HG03159 (cell line): ENCODE results near the gene ATG4A.

ENCODE experiments used
- ATAC-seq: cut with Tn5 transposase; IDR thresholded peaks from one replicate; pipeline ENCODE4 v1.9.1; 2021; ENCODE audit warnings: mild to moderate bottlenecking, moderate library complexity; ENCODE audit not compliant: unreplicated experiment

Gene ATG4A

GRCh38 chrX:108122748-108123147 is 31.2 kb downstream of the ATG4A start:
- ATAC-seq = no peak

DNA sequence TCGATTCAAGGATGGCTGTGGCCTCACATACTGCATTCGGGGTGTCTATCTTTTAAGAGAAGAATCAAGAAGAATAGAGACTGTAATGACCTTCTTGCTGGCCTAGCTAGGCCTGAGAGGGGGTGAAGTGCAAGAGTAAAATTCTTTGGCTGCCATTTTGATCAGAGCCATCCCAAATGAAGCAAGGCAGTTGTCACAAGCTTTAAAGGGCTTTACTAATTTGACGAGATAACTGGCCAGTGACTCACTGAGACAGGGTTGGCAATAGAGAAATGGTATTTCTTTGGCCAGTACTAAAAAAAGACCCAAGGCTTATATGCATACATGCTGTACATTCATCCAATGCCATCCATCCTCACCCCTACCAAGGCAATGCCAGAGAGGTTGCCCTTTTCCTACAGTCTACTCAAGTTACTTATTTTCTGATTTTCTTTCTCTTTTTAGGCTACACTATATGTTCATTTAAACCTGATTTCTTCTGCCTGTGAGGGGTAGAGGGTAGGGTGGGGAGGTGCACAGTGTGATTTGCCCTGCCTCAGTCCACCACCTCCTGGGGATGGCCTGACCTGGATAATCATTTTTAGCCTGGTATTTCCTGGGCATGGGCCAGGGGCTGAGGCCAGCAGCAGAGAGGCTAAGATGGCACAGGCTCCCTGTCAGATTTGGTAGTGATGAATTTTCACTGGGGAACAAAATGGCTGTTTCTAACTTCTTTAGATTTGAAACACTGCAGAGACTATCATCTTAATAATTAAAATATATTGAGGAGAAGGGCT is 32.2 kb downstream of the ATG4A start:
- ATAC-seq = no peak

DNA sequence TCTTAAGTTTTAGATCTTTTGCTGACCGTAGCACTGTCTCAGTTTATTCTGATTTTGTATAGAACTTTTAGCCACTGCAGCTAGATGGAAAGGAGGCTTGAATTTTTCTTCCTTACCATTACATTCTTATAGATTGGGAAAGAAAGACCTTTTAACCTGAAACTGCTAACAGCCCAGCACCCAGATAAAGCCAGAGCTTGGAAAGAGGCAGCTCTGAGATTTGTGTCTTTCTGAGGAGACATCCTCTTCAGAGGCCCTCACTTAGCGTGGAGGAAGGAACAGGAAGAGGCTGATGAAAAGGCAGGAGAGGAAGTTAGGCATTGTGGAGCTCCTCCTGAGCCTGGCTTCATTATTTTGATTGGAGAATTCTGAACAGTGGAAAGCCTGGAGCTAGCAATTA is 35.1 kb downstream of the ATG4A start:
- ATAC-seq = no peak

DNA sequence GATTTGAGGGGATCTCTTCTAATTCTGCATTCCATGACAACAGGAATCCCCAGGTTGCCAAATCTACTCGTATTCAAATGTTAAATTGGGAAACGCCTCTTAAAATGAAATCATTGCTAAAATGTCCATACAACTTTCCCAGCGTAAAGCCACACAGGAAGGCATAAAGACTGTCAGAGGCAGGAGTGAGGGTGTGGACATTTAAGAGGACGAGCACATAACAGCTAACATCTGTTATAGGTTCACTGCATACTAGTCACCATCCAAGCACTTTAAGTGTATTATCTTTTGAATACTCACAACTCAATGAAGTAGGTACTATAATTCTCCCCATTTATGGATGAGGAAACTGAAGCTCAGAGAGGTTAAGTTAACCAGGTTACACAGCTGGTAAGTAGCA is 35.6 kb downstream of the ATG4A start:
- ATAC-seq = no peak

- ATAC-seq = no peak
Observed at GRCh38 chrX:108130889-108131288, 39.3 kb downstream of the ATG4A start.

- ATAC-seq = no peak
Observed at GRCh38 chrX:108131471-108131870, 39.9 kb downstream of the ATG4A start.

- ATAC-seq = no peak
Observed at GRCh38 chrX:108132034-108132433, 40.5 kb downstream of the ATG4A start.

- no peak for ATAC-seq
Observed at GRCh38 chrX:108132876-108133275, 41.3 kb downstream of the ATG4A start.

- ATAC-seq = no peak
Observed at GRCh38 chrX:108134724-108135123, 43.1 kb downstream of the ATG4A start.

GRCh38 chrX:108138814-108139702 is 47.5 kb downstream of the ATG4A start:
- peak; percentile 49 for ATAC-seq

- peak; percentile 90 for ATAC-seq
Observed at GRCh38 chrX:108148524-108148923, 56.9 kb downstream of the ATG4A start.

DNA sequence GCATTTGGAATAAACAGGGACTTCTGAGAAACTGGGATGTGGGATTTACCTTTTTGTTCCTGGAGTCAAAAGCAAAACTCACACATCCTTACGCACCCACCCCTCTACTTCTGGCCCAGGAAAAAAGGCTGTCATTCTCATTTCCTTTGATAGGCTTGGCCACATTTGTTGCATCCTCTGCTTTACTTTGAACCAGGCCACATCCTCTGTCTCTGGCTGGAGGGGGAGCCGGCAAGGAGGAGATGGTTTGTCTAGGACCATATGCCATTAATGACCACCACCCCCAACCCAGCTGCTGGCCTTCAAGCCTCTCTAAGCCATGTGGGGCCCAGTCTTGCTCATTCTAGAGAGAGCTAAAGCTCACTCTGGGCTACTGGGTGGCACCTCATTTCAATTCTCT is 64.5 kb downstream of the ATG4A start:
- ATAC-seq = no peak

DNA sequence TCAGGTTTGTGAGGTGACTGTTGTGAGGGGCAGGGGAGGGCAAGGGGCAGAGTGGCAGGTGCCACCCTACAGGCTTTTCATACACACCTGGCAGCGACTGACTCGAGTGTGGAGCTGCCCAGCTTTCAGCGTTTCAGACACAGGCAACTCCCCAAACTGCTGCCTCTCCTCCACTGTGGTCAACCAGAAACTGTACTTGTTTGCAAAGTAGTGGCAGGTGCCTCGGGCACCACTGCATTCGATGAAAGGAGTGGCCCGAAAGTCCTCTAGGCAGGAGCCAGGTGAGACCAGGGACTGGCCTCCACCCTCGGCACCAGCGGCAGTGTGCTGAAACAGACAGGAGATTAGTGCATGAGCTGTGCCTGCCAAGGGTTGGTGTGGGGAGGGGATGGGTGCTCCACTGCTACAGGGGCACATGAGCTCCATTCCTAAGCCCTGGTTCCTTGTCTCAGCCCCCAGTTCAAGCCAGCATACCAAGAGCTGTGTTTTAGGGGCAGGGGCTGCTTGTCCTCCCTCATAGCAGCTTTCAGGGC is 65.4 kb downstream of the ATG4A start:
- ATAC-seq = no peak

DNA sequence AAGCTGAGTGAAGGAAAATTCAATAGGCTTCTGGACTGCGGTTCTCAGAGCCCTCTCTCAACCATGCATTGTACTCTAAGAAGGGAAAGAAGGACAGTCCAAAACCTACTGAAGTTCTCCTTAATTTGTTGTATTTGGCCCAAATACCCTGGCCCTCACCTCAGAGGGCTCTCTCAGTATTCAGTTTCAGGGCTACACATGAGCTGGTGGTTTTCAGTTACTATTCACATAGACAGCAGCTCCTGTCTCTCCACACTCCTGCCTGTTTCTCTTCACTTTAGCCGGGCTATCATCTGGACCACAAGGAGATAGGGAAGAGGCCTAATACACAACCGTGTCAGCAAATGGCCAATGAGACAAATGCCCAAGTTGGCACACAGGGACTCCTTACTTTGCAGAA is 66.0 kb downstream of the ATG4A start:
- no peak for ATAC-seq

GRCh38 chrX:108159028-108159670 is 67.6 kb downstream of the ATG4A start:
- no peak for ATAC-seq

DNA sequence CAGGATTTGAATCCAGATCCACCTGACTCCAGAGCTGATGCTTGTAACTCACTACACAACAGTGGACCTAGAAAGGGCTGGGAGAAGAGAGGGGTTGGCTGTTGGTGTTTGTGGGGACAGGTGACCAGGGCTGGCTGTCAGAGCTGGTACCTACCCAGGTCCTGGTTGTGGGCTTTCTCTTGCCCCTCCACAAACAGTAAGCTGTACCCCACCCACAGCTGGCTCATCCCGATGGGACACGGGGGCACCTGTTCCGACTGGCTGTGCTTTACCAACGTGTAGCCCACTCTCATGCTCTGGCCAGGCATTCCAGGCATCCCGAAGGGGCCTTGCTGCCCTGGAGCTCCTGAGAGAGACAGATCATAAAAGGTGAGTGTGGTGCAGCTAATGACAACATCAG is 68.7 kb downstream of the ATG4A start:
- no peak for ATAC-seq

GRCh38 chrX:108162265-108162664 is 70.7 kb downstream of the ATG4A start:
- ATAC-seq = no peak

DNA sequence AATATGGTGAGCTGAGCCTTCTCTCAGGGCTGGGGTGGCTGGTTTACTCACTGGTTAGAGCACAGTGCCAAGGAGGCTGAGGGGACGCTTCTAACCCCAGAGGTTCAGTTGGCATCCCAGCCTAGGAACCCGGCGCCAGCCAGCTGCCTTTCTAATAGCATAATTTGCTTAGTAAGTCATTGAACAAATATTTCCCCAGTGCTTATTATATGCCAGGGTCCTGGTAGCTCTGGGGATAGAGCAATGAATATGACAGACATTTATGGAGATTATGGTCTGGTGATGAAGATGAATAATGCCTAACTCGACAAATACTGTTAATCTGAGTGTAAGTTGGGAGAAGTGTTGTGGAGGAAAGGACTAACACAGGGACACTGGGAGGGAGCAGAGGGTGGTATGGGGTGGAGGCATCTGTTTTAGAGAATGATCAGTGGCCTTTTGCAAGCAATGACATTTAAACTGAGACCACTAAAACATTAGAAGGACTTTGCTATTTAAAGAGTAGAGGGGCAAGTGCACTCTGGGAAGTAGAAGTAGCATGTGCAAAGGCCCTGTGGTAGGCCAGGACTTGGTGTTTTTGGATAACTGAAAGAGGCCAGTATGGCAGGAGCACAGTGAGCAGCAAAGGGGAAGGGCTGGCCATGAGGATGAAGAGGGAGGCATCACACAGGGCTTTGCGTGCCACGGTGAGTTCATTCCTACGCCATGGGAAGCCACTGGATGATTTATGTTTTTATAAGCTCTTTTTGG is 71.9 kb downstream of the ATG4A start:
- ATAC-seq = no peak

DNA sequence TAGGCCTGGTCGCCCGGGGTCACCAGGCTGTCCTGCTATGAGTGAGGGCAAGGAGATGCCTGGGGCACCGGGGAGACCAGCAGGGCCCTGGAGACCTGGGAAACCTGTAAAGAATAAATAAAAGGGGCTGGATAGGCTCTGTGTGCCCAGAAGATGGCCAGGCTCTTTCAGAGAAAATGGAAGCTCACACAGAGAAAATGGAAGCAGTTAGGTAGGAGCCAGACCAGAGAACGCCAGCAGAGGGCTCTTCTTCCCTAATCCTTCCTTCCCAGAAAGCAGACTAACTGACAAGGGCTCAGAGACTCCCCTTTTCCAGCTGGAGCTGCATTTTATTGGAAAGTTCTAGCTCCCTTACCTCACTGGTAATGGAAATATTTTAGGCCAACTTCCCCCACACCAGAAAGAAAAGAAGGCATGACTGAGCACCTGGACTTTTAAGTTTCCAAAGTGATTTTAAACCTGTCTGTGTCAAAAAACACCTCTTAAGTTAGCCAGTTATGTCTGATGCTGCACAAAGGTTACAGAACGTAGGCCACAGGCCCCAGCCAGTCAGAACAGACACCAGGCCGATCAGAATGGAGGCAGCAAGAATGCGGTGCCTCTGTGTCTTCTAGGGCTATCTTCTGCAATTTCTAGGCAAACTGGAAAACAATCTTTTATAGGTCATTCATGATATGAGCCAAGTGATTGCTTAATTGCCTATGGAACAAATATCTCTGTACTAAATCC is 74.0 kb downstream of the ATG4A start:
- no peak for ATAC-seq
